H1 (cell line): Measurements from ENCODE around the gene EDC3. TPM values are rescaled to one million over a fixed set of nuclear protein-coding genes. Genes with fewer than 3 reads are reported as not detected.

ENCODE experiments used
- CTCF ChIA-PET: fragments of 300-600 bp; sonication (Branson Sonifier 250); formaldehyde crosslinking; loops from one replicate; lab custom pipeline; 2021; ENCODE audit not compliant: partially characterized antibody; lab: Charles Lee
- POLR2A ChIA-PET: fragments of 300-600 bp; sonication (Branson Sonifier 250); formaldehyde crosslinking; loops from one replicate; lab custom pipeline; 2021; ENCODE audit warnings: inconsistent platforms; ENCODE audit not compliant: partially characterized antibody; lab: Charles Lee
- DNase-seq, 2 experiments: peaks; one replicate each; pipeline versions ENCODE4 v3.0.0 to v3.0.0-alpha.2; 2010 to 2022; ENCODE audit warnings: low spot score in 2 of 2, low read depth in 1 of 2, mixed read lengths in 1 of 2
- FAIRE-seq: peaks from 2 replicates; lab custom pipeline; 2011; peaks lifted over from hg19 to GRCh38; lab: Jason Lieb, UNC
- H2AFZ ChIP-seq: 2 replicates; pipeline ENCODE4 v1.8.1; 2012; ENCODE audit warnings: low read length, inconsistent platforms
- H2AK5ac ChIP-seq: 2 replicates; pipeline ENCODE4 v1.6.1; 2013; ENCODE audit warnings: low read depth, low read length
- H2BK120ac ChIP-seq: replicated peaks from 2 replicates; pipeline ENCODE3; 2013; ENCODE audit warnings: low read depth, low read length, inconsistent platforms
- H2BK12ac ChIP-seq: 2 replicates; pipeline ENCODE4 v1.6.1; 2013; ENCODE audit warnings: low read depth, low read length
- H2BK15ac ChIP-seq: 2 replicates; pipeline ENCODE4 v1.6.1; 2013; ENCODE audit warnings: low read length
- H2BK20ac ChIP-seq: 2 replicates; pipeline ENCODE4 v1.6.1; 2013; ENCODE audit warnings: low read length
- H2BK5ac ChIP-seq: 2 replicates; pipeline ENCODE4 v1.6.1; 2013; ENCODE audit warnings: low read depth, low read length
- H3K14ac ChIP-seq: 2 replicates; pipeline ENCODE4 v1.6.1; 2013; ENCODE audit warnings: inconsistent platforms; ENCODE audit not compliant: insufficient read length
- H3K18ac ChIP-seq: 2 replicates; pipeline ENCODE4 v1.6.1; 2013; ENCODE audit warnings: low read length; ENCODE audit errors: extremely low read depth
- H3K23ac ChIP-seq: 2 replicates; pipeline ENCODE4 v1.6.1; 2013; ENCODE audit warnings: inconsistent platforms; ENCODE audit not compliant: insufficient read length
- H3K23me2 ChIP-seq: 2 replicates; pipeline ENCODE4 v1.6.1; 2013; ENCODE audit warnings: low read depth, low read length
- H3K27ac ChIP-seq: 2 replicates; pipeline ENCODE4 v1.6.1; 2011; ENCODE audit warnings: low read depth, low read length, inconsistent platforms
- H3K27me3 ChIP-seq, 4 experiments: replicated peaks in 1 of 4; 1 replicate in 1 of 4; 2 replicates in 3 of 4; pipeline versions ENCODE4 v1.6.1 to v1.8.1; 2011 to 2013; ENCODE audit warnings: low read length in 3 of 4, mild to moderate bottlenecking in 3 of 4, inconsistent platforms in 2 of 4, mixed read lengths in 2 of 4, moderate library complexity in 1 of 4; ENCODE audit not compliant: control insufficient read depth in 3 of 4, insufficient read depth in 3 of 4; ENCODE audit errors: extremely low read depth in 1 of 4
- H3K36me3 ChIP-seq, 4 experiments: 2 replicates each; pipeline versions ENCODE4 v1.6.1 to v1.8.1; 2011 to 2013; ENCODE audit warnings: mild to moderate bottlenecking in 4 of 4, low read length in 3 of 4, moderate library complexity in 2 of 4, control low read depth in 1 of 4, inconsistent platforms in 1 of 4; ENCODE audit not compliant: insufficient read depth in 4 of 4, control insufficient read depth in 2 of 4
- H3K4ac ChIP-seq: replicated peaks from 2 replicates; pipeline ENCODE3; 2013; ENCODE audit warnings: low read length, low read depth, mixed read lengths, inconsistent platforms; ENCODE audit not compliant: insufficient read length
- H3K4me1 ChIP-seq, 4 experiments: replicated peaks in 1 of 4; 1 replicate in 1 of 4; 2 replicates in 3 of 4; pipeline versions ENCODE4 v1.6.1 to v1.8.1; 2011 to 2013; ENCODE audit warnings: low read length in 3 of 4, inconsistent platforms in 2 of 4, mixed read lengths in 1 of 4; ENCODE audit not compliant: insufficient read depth in 4 of 4, control insufficient read depth in 3 of 4
- H3K4me2 ChIP-seq, 2 experiments: 2 replicates each; pipeline versions ENCODE4 v1.6.1 to v1.8.1; 2011 to 2013; ENCODE audit warnings: low read depth in 2 of 2, low read length in 2 of 2, control low read depth in 1 of 2, inconsistent platforms in 1 of 2, mild to moderate bottlenecking in 1 of 2; ENCODE audit not compliant: insufficient read depth in 1 of 2
- H3K4me3 ChIP-seq, 4 experiments: fragments of 200-600, 300-600 bp in 1 of 4; sonication (generic), shearing (Covaris generic), sonication (Bioruptor Twin) in 1 of 4; 2 replicates each; pipeline versions ENCODE4 v1.5.1 to v1.8.1; 2011 to 2016; ENCODE audit warnings: low read length in 4 of 4, low read depth in 3 of 4, control low read depth in 2 of 4, inconsistent platforms in 2 of 4, mild to moderate bottlenecking in 2 of 4, mixed read lengths in 1 of 4, moderate library complexity in 1 of 4; ENCODE audit not compliant: insufficient read depth in 2 of 4; ENCODE audit errors: extremely low read depth in 1 of 4
- H3K56ac ChIP-seq: replicated peaks from 2 replicates; pipeline ENCODE3; 2013; ENCODE audit warnings: low read depth, mild to moderate bottlenecking, mixed read lengths, low read length, inconsistent platforms; ENCODE audit not compliant: insufficient read length
- H3K79me1 ChIP-seq: 2 replicates; pipeline ENCODE4 v1.6.1; 2013; ENCODE audit warnings: low read depth, low read length, control low read depth
- H3K79me2 ChIP-seq, 2 experiments: 2 replicates each; pipeline versions ENCODE4 v1.6.1 to v1.8.1; 2012 to 2013; ENCODE audit warnings: low read length in 2 of 2, mild to moderate bottlenecking in 2 of 2, inconsistent platforms in 1 of 2; ENCODE audit not compliant: insufficient read depth in 2 of 2, control insufficient read depth in 1 of 2
- H3K9ac ChIP-seq, 4 experiments: replicated peaks in 1 of 4; 1 replicate in 1 of 4; 2 replicates in 3 of 4; pipeline versions ENCODE4 v1.6.1 to v1.8.1; 2011 to 2013; ENCODE audit warnings: low read depth in 3 of 4, low read length in 3 of 4, control low read depth in 2 of 4, mild to moderate bottlenecking in 2 of 4, moderate library complexity in 2 of 4, inconsistent platforms in 1 of 4; ENCODE audit errors: extremely low read depth in 1 of 4
- H3K9me3 ChIP-seq, 2 experiments: 2 replicates each; pipeline versions ENCODE4 v1.6.1 to v1.8.1; 2012 to 2013; ENCODE audit warnings: mild to moderate bottlenecking in 2 of 2, moderate library complexity in 2 of 2, control low read depth in 1 of 2, inconsistent platforms in 1 of 2, low read depth in 1 of 2, low read length in 1 of 2, mixed read lengths in 1 of 2; ENCODE audit not compliant: insufficient read depth in 2 of 2
- H4K20me1 ChIP-seq, 2 experiments: replicated peaks in 1 of 2; 2 replicates each; pipeline versions ENCODE3 to v1.8.1; 2011 to 2013; ENCODE audit warnings: inconsistent platforms in 2 of 2, low read length in 2 of 2, mild to moderate bottlenecking in 1 of 2; ENCODE audit not compliant: insufficient read depth in 2 of 2, control insufficient read depth in 1 of 2
- H4K5ac ChIP-seq: 2 replicates; pipeline ENCODE4 v1.6.1; 2013; ENCODE audit warnings: low read length, low read depth, mixed read lengths, inconsistent platforms; ENCODE audit not compliant: insufficient read length
- H4K8ac ChIP-seq: 2 replicates; pipeline ENCODE4 v1.8.0; 2013; ENCODE audit warnings: mild to moderate bottlenecking, moderate library complexity, low read length, inconsistent platforms; ENCODE audit not compliant: insufficient read depth; ENCODE audit errors: extremely low read depth
- H4K91ac ChIP-seq: replicated peaks from 2 replicates; pipeline ENCODE3; 2013; ENCODE audit warnings: low read length, mixed read lengths, inconsistent platforms; ENCODE audit not compliant: insufficient read length
- ATF3 ChIP-seq: IDR thresholded peaks from 2 replicates; pipeline ENCODE4 v1.6.1; 2011; ENCODE audit warnings: low read depth, mild to moderate bottlenecking, low read length; ENCODE audit not compliant: insufficient read depth
- CEBPB ChIP-seq: IDR thresholded peaks from 2 replicates; pipeline ENCODE4 v1.6.1; 2012; ENCODE audit warnings: low read depth, low read length
- CHD2 ChIP-seq: IDR thresholded peaks from 2 replicates; pipeline ENCODE4 v1.6.1; 2012; ENCODE audit warnings: low read length, improper control_type of control experiment
- E2F6 ChIP-seq: IDR thresholded peaks from 2 replicates; pipeline ENCODE4 v1.6.1; 2012; ENCODE audit warnings: inconsistent platforms
- EP300 ChIP-seq, 2 experiments: IDR thresholded peaks; 1 replicate in 1 of 2; 2 replicates in 1 of 2; pipeline ENCODE4 v1.6.1; 2011 to 2012; ENCODE audit warnings: low read depth in 2 of 2, low read length in 2 of 2, mild to moderate bottlenecking in 2 of 2, borderline replicate concordance in 1 of 2, inconsistent platforms in 1 of 2, moderate library complexity in 1 of 2
- GABPA ChIP-seq: IDR thresholded peaks from 2 replicates; pipeline ENCODE4 v1.6.1; 2011; ENCODE audit warnings: mild to moderate bottlenecking, low read length, moderate library complexity, borderline replicate concordance; ENCODE audit not compliant: insufficient read depth
- GTF2F1 ChIP-seq: IDR thresholded peaks from 2 replicates; pipeline ENCODE4 v1.6.1; 2012; ENCODE audit warnings: low read depth, low read length, improper control_type of control experiment, borderline replicate concordance
- NANOG ChIP-seq: IDR thresholded peaks from 2 replicates; pipeline ENCODE4 v1.6.1; 2011; ENCODE audit warnings: low read length, low read depth, mild to moderate bottlenecking, inconsistent platforms; ENCODE audit not compliant: insufficient read depth, poor library complexity, severe bottlenecking
- POLR2AphosphoS5 ChIP-seq: IDR thresholded peaks from 2 replicates; pipeline ENCODE4 v1.6.1; 2011; ENCODE audit warnings: low read depth, low read length
- RNF2 ChIP-seq: fragments of 200-900, 300-1000 bp; sonication (generic); IDR thresholded peaks from 2 replicates; pipeline ENCODE4 v1.7.1; 2016; ENCODE audit warnings: borderline replicate concordance, low read depth, mild to moderate bottlenecking, antibody characterized with exemption, low read length; ENCODE audit not compliant: poor library complexity, severe bottlenecking; ENCODE audit errors: missing control alignments
- SAP30 ChIP-seq: fragments of 300-600 bp; sonication (generic); IDR thresholded peaks from 2 replicates; pipeline ENCODE4 v1.7.1; 2012; ENCODE audit warnings: low read length, moderate library complexity, mild to moderate bottlenecking, inconsistent platforms; ENCODE audit not compliant: insufficient read depth, insufficient replicate concordance
- SP4 ChIP-seq: IDR thresholded peaks from 2 replicates; pipeline ENCODE4 v1.6.1; 2012; ENCODE audit warnings: low read length, inconsistent platforms
- WGBS, 2 experiments: shearing (Covaris generic) in 1 of 2; methylation state at CpG; one replicate each; pipeline versions ENCODE4 v1.1.6 to v1.1.7; 2013 to 2015; ENCODE audit warnings: low lambda C conversion rate in 2 of 2, mixed read lengths in 2 of 2, inconsistent platforms in 1 of 2, low coverage in 1 of 2, missing lambda C conversion rate in 1 of 2; ENCODE audit not compliant: insufficient replicate concordance in 2 of 2, insufficient coverage in 1 of 2, insufficient read length in 1 of 2; ENCODE audit errors: extremely low coverage in 1 of 2, missing lambda C conversion rate in 1 of 2; 5-methylcytosine and 5-hydroxymethylcytosine counted together
- polyA plus RNA-seq, 7 experiments: library from polyadenylated mRNA; depleted of rRNA in 3 of 7; stranded (reverse) in 5 of 7; unstranded in 2 of 7; fragments of >200 nt in 5 of 7; fragments of 200-250 nt in 2 of 7; gene quantifications; 1 replicate in 5 of 7; 2 replicates in 1 of 7; 4 replicates in 1 of 7; pipeline versions ENCODE4 v1.2.1 to v1.2.3, GENCODE V29; 2011 to 2013; ENCODE audit warnings: missing spikeins in 2 of 7, mixed read lengths in 2 of 7
- total RNA-seq: library from RNA; stranded (reverse); fragmentation: NEBNext Ultra II Directional; extraction: Animal tissue kit (Norgen Biotek cat#: 25700); gene quantifications from 2 replicates; pipeline ENCODE4 v1.2.1, GENCODE V29; 2021

Gene EDC3
- total and polyA plus RNA-seq, 2 of the 8 experiments (the other 6 are each of a cell fraction or from before 2014, with no cell fraction given), result 45.0 to 50.8 TPM

- H2BK20ac ChIP-seq, result no peak overlapping the region
- DNase-seq (no peak), FAIRE-seq (no peak)
- H2BK15ac ChIP-seq, result no peak overlapping the region
- no peak overlapping the region for H3K27ac ChIP-seq
- H3K79me1 ChIP-seq, result no peaks in the 10 kb centered on the region
- H2BK12ac ChIP-seq, result no peak overlapping the region
- H4K20me1 ChIP-seq, result no peaks in the 10 kb centered on the region
- no peak overlapping the region for H4K8ac ChIP-seq
- H2BK5ac ChIP-seq, result no peak overlapping the region
- H2AFZ ChIP-seq, result no peak overlapping the region
- H3K14ac ChIP-seq, result no peak overlapping the region
- no peaks in the 10 kb centered on the region for H3K79me2 ChIP-seq
- H2AK5ac ChIP-seq, result no peak overlapping the region
- CTCF ChIA-PET, result interaction anchor here (1.1 to 2.3 kb wide), 3 partner anchors 82 to 84 kb away, joined by 3 to 9 read pairs (median 4); no protein-coding TSS in a partner anchor
- POLR2A ChIA-PET, result interaction anchor here (1.2 to 1.4 kb wide), 2 partner anchors 21 to 119 kb away, joined by 3 read pairs; partner anchors contain the start of gene EDC3
- H3K4me3 ChIP-seq, result no peak overlapping the region
- no peak overlapping the region for H3K4ac ChIP-seq
- H2BK120ac ChIP-seq, result no peak overlapping the region
- H3K18ac ChIP-seq, result no peak overlapping the region
- WGBS, 2 experiments, result 92% methylated on average over 5 of the region's 5 CpGs; no CpG with 5 or more reads in 1 of the 2 experiments
- no peak overlapping the region for H3K9ac ChIP-seq
- 0 out of 4 replicates have a peak, but pooled peaks cover 0 to 2% of the 10 kb centered on the region in 2 experiments for H3K9me3 ChIP-seq
- H4K5ac ChIP-seq, result no peak overlapping the region
- no peaks in the 10 kb centered on the region for H3K36me3 ChIP-seq
- no peak overlapping the region for H4K91ac ChIP-seq
- no peak overlapping the region for H3K56ac ChIP-seq
- H3K4me2 ChIP-seq, result no peak overlapping the region
- peaks cover 0 to 3% (median 0%) of the 10 kb centered on the region in 4 experiments; a peak in 3 of 7 replicates for H3K27me3 ChIP-seq
- no peak overlapping the region for H3K23ac ChIP-seq
- no peaks in the 10 kb centered on the region; the same call in 1 of the 2 replicates for H3K23me2 ChIP-seq
- H3K4me1 ChIP-seq, result no peaks in the 10 kb centered on the region
- TF ChIP-seq ATF3 (no peak), SP4 (no peak), POLR2AphosphoS5 (no peak), GTF2F1 (no peak), GABPA (no peak), EP300 (IDR thresholded peaks at IDR 0.05; ENCODE audit: borderline replicate concordance in 1 of 2, low read depth in 2 of 2, low read length in 2 of 2) (no peak), CEBPB (no peak), E2F6 (no peak), NANOG (no peak), SAP30 (no peak), RNF2 (no peak), CHD2 (no peak)
Observed at GRCh38 chr15:74716651-74717050, 20.8 kb upstream of the EDC3 start.
